Thyroid gland (tissue), 4 donors: ENCODE results near the gene AGTPBP1.

ENCODE experiments used
- POLR2A ChIP-seq, 2 donors: fragments of 450-650 bp; IDR thresholded peaks; one replicate each; pipeline ENCODE4 v1.6.1; 2017; ENCODE audit warnings: antibody characterized with exemption in 2 of 2, mild to moderate bottlenecking in 2 of 2, moderate library complexity in 1 of 2
- TF ChIP-seq, protein P1 (sequence below), 6 experiments: fragments of 200-600 bp in 3 of 6; fragments of 450-650 bp in 3 of 6; sonication (generic) in 3 of 6; IDR thresholded peaks; one replicate each; pipeline ENCODE4 v1.5.1; 2016 to 2019; ENCODE audit warnings: antibody characterized with exemption in 6 of 6, mild to moderate bottlenecking in 2 of 6, inconsistent platforms in 1 of 6, moderate library complexity in 1 of 6

DNA sequence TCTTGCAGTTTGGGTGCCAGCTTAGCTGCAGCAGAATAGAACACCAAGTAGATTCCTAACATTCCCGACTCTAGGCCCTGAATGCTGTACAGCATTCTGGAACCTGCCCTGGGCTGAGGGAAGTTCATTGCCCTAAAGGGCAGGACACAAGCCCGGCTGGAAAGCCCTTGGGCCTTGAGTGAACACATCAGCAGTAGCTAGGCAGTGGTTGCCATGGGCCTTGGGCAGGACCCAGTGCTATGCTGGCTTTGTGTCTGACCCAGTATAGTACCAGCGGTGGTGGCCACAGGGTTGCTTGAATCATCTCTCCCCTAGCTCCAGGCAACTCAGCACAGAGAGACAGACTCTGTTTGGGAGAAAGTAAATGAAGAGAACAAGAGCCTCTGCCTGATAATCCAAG is 137.8 kb downstream of the AGTPBP1 start:
- TF ChIP-seq, protein P1, sequence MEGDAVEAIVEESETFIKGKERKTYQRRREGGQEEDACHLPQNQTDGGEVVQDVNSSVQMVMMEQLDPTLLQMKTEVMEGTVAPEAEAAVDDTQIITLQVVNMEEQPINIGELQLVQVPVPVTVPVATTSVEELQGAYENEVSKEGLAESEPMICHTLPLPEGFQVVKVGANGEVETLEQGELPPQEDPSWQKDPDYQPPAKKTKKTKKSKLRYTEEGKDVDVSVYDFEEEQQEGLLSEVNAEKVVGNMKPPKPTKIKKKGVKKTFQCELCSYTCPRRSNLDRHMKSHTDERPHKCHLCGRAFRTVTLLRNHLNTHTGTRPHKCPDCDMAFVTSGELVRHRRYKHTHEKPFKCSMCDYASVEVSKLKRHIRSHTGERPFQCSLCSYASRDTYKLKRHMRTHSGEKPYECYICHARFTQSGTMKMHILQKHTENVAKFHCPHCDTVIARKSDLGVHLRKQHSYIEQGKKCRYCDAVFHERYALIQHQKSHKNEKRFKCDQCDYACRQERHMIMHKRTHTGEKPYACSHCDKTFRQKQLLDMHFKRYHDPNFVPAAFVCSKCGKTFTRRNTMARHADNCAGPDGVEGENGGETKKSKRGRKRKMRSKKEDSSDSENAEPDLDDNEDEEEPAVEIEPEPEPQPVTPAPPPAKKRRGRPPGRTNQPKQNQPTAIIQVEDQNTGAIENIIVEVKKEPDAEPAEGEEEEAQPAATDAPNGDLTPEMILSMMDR (IDR thresholded peaks at IDR 0.05): no peak
- TF ChIP-seq POLR2A (IDR thresholded peaks at IDR 0.05): no peak
